HEK293 (cell line): Measurements from ENCODE around the gene REV3L.

ENCODE experiments used
- CTCF ChIA-PET: fragments of 350-600 bp; formaldehyde crosslinking; extraction: SDS; loops from one replicate; lab custom pipeline; 2021; ENCODE audit warnings: antibody characterized with exemption; lab: Yijun Ruan, JAX
- POLR2A ChIA-PET: fragments of 300-600 bp; formaldehyde crosslinking; extraction: SDS; loops from one replicate; lab custom pipeline; 2020; ENCODE audit warnings: antibody characterized with exemption, inconsistent platforms; lab: Yijun Ruan, JAX
- H3K27ac ChIP-seq: fragments of 200-500 bp; sonication (Bioruptor generic); 2 replicates; pipeline ENCODE4 v1.5.1; 2014; ENCODE audit warnings: low read depth, low read length, control low read depth, inconsistent platforms; ENCODE audit errors: extremely low read depth
- H3K36me3 ChIP-seq, 2 experiments: fragments of 200-500 bp in 1 of 2; sonication (Bioruptor generic) in 1 of 2; 1 replicate in 1 of 2; 2 replicates in 1 of 2; pipeline ENCODE4 v1.5.1; 2014 to 2017; ENCODE audit warnings: inconsistent platforms in 2 of 2, low read length in 2 of 2; ENCODE audit not compliant: control insufficient read depth in 2 of 2, insufficient read depth in 1 of 2
- H3K4me1 ChIP-seq: fragments of 200-500 bp; sonication (Bioruptor generic); 2 replicates; pipeline ENCODE4 v1.5.1; 2014; ENCODE audit warnings: mild to moderate bottlenecking, low read length, inconsistent platforms; ENCODE audit not compliant: control insufficient read depth, insufficient read depth
- H3K4me3 ChIP-seq: 2 replicates; pipeline ENCODE4 v1.5.1; 2011; ENCODE audit warnings: low read depth, mild to moderate bottlenecking, control low read depth, low read length, moderate library complexity
- H3K9me3 ChIP-seq: fragments of 200-500 bp; sonication (Bioruptor generic); 2 replicates; pipeline ENCODE4 v1.5.1; 2014; ENCODE audit warnings: low read depth, low read length, inconsistent platforms; ENCODE audit not compliant: control insufficient read depth, insufficient read depth
- ATF2 ChIP-seq: fragments of 450-650 bp; formaldehyde crosslinking; IDR thresholded peaks from 2 replicates; pipeline ENCODE4 v1.5.1; 2016; ENCODE audit warnings: missing biosample characterization, missing genetic modification characterization, low read depth
- BCL11A ChIP-seq: fragments of 450-650 bp; formaldehyde crosslinking; IDR thresholded peaks from 2 replicates; pipeline ENCODE4 v1.5.1; 2016; ENCODE audit warnings: low read depth, missing biosample characterization, missing genetic modification characterization
- HIC1 ChIP-seq: fragments of 450-650 bp; formaldehyde crosslinking; IDR thresholded peaks from 2 replicates; pipeline ENCODE4 v1.5.1; 2016; ENCODE audit warnings: missing biosample characterization, missing genetic modification characterization
- HOXA7 ChIP-seq: sonication (generic); formaldehyde crosslinking; IDR thresholded peaks from 2 replicates; pipeline ENCODE4 v1.8.1; 2022; ENCODE audit warnings: missing genetic modification reagents, borderline replicate concordance
- HOXC10 ChIP-seq: sonication (generic); formaldehyde crosslinking; IDR thresholded peaks from 2 replicates; pipeline ENCODE4 v1.8.1; 2023; ENCODE audit warnings: mild to moderate bottlenecking, missing genetic modification reagents
- REST ChIP-seq: fragments of 450-650 bp; formaldehyde crosslinking; IDR thresholded peaks from 2 replicates; pipeline ENCODE4 v1.5.1; 2016; ENCODE audit warnings: missing biosample characterization, missing genetic modification characterization
- SALL2 ChIP-seq: fragments of 450-650 bp; formaldehyde crosslinking; IDR thresholded peaks from 2 replicates; pipeline ENCODE4 v1.5.0; 2017; ENCODE audit warnings: missing biosample characterization, mild to moderate bottlenecking, missing genetic modification characterization, borderline replicate concordance
- SCRT1 ChIP-seq: fragments of 450-650 bp; formaldehyde crosslinking; IDR thresholded peaks from 2 replicates; pipeline ENCODE4 v1.5.1; 2016; ENCODE audit warnings: missing biosample characterization, missing genetic modification characterization, borderline replicate concordance
- SCRT2 ChIP-seq: fragments of 450-650 bp; formaldehyde crosslinking; IDR thresholded peaks from 2 replicates; pipeline ENCODE4 v1.5.1; 2016; ENCODE audit warnings: missing biosample characterization, missing genetic modification characterization
- TRIM28 ChIP-seq: IDR thresholded peaks from 2 replicates; pipeline ENCODE4 v1.6.1; 2011; ENCODE audit warnings: low read length, control low read depth, borderline replicate concordance
- ZBTB10 ChIP-seq: fragments of 450-650 bp; formaldehyde crosslinking; IDR thresholded peaks from 2 replicates; pipeline ENCODE4 v1.5.1; 2016; ENCODE audit warnings: missing biosample characterization, missing genetic modification characterization
- ZBTB17 ChIP-seq: fragments of 450-650 bp; formaldehyde crosslinking; IDR thresholded peaks from 2 replicates; pipeline ENCODE4 v1.5.1; 2016; ENCODE audit warnings: missing biosample characterization, missing genetic modification characterization
- ZBTB20 ChIP-seq: fragments of 450-650 bp; formaldehyde crosslinking; IDR thresholded peaks from 2 replicates; pipeline ENCODE4 v1.5.1; 2016; ENCODE audit warnings: missing biosample characterization, missing genetic modification characterization
- ZBTB26 ChIP-seq: fragments of 450-650 bp; formaldehyde crosslinking; optimal IDR thresholded peaks from 2 replicates; pipeline ENCODE3; 2016; ENCODE audit warnings: missing biosample characterization, mild to moderate bottlenecking, missing genetic modification characterization
- ZEB2 ChIP-seq: fragments of 450-650 bp; formaldehyde crosslinking; IDR thresholded peaks from 2 replicates; pipeline ENCODE4 v1.5.1; 2016; ENCODE audit warnings: missing biosample characterization, missing genetic modification characterization
- ZNF121 ChIP-seq: fragments of 450-650 bp; formaldehyde crosslinking; IDR thresholded peaks from 2 replicates; pipeline ENCODE4 v1.5.1; 2016; ENCODE audit warnings: missing biosample characterization, missing genetic modification characterization
- ZNF292 ChIP-seq: fragments of 450-650 bp; formaldehyde crosslinking; IDR thresholded peaks from 2 replicates; pipeline ENCODE4 v1.5.1; 2016; ENCODE audit warnings: low read depth, missing biosample characterization, missing genetic modification characterization, borderline replicate concordance
- ZNF302 ChIP-seq: fragments of 450-650 bp; formaldehyde crosslinking; IDR thresholded peaks from 2 replicates; pipeline ENCODE4 v1.5.1; 2016; ENCODE audit warnings: missing biosample characterization, missing genetic modification characterization, low read depth
- ZNF335 ChIP-seq: fragments of 450-650 bp; formaldehyde crosslinking; conservative IDR thresholded peaks from 2 replicates; pipeline ENCODE4 v1.5.1; 2016; ENCODE audit warnings: missing biosample characterization, missing genetic modification characterization
- ZNF488 ChIP-seq: fragments of 450-650 bp; formaldehyde crosslinking; IDR thresholded peaks from 2 replicates; pipeline ENCODE4 v1.5.1; 2016; ENCODE audit warnings: missing biosample characterization, missing genetic modification characterization
- ZNF555 ChIP-seq: fragments of 450-650 bp; formaldehyde crosslinking; conservative IDR thresholded peaks from 2 replicates; pipeline ENCODE4 v1.5.1; 2017; ENCODE audit warnings: missing biosample characterization, mild to moderate bottlenecking, missing genetic modification characterization, inconsistent platforms
- ZNF561 ChIP-seq: fragments of 450-650 bp; IDR thresholded peaks from 2 replicates; pipeline ENCODE4 v1.5.1; 2018; ENCODE audit warnings: missing biosample characterization, missing genetic modification characterization, borderline replicate concordance
- ZNF596 ChIP-seq: fragments of 450-650 bp; IDR thresholded peaks from 2 replicates; pipeline ENCODE4 v1.5.0; 2018; ENCODE audit warnings: missing biosample characterization, mild to moderate bottlenecking, missing genetic modification characterization, moderate library complexity
- ZNF664 ChIP-seq: fragments of 450-650 bp; formaldehyde crosslinking; IDR thresholded peaks from 2 replicates; pipeline ENCODE4 v1.5.1; 2016; ENCODE audit warnings: missing biosample characterization, missing genetic modification characterization

The REV3L gene

GRCh38 chr6:111259089-111259831 is 223.8 kb downstream of the REV3L start (continued):
- TF ChIP-seq HIC1 (tag by site-specific recombination) (0 out of 2 replicates have a peak, but pooled peaks have one; percentile 35), ZNF292 (no peak), ZBTB10 (tag by site-specific recombination) (no peak), HOXA7 (CRISPR knock-in tag) (no peak), ZNF302 (no peak), ZEB2 (tag by site-specific recombination) (peak; percentile 83), ZNF335 (peak; percentile 90), SALL2 (no peak), ZNF561 (tag by site-specific recombination) (peak; percentile 77; the same call in 1 of the 2 replicates), ZNF555 (tag by site-specific recombination) (no peak), ZNF664 (tag by site-specific recombination) (no peak), TRIM28 (no peak), ZBTB20 (peak; percentile 38; the same call in 1 of the 2 replicates)

- Histone ChIP-seq H3K9me3 (no peaks in the 10 kb centered on the region), H3K4me1 (no peaks in the 10 kb centered on the region), H3K27ac (no peak overlapping the region), H3K36me3 (peaks cover 5 to 11% of the 10 kb centered on the region in 2 experiments; a peak in 2 of 3 replicates), H3K4me3 (peak overlapping the region; percentile 20)
- POLR2A ChIA-PET = interaction anchor here (0.6 to 1.5 kb wide), 23 partner anchors 8 to 828 kb away, joined by 3 to 17 read pairs (median 3); partner anchors contain the start of genes AMD1, FAM229B, REV3L and RPF2
- CTCF ChIA-PET = interaction anchor here (0.6 to 2.7 kb wide), 57 partner anchors 8 to 1439 kb away, joined by 3 to 32 read pairs (median 4); partner anchors contain the start of gene TRAF3IP2
- TF ChIP-seq REST (tag by site-specific recombination) = no peak
- TF ChIP-seq ATF2 (tag by site-specific recombination) = 0 out of 2 replicates have a peak, but pooled peaks have one; percentile 38
- TF ChIP-seq SCRT2 (tag by site-specific recombination) = peak; percentile 99
- TF ChIP-seq HOXC10 (CRISPR knock-in tag) = no peak
- TF ChIP-seq ZNF488 (tag by site-specific recombination) = no peak
- TF ChIP-seq ZNF596 = no peak
- no peak for TF ChIP-seq ZBTB26 (tag by site-specific recombination)
- peak; percentile 49 for TF ChIP-seq SCRT1
- TF ChIP-seq ZBTB20 = 0 out of 2 replicates have a peak, but pooled peaks have one; percentile 38
- no peak for TF ChIP-seq BCL11A (tag by site-specific recombination)
- TF ChIP-seq ZBTB17 = no peak
- TF ChIP-seq ZNF121 = no peak
These were observed 224.4 kb downstream of the REV3L start for GRCh38 chr6:111258615-111259088.
